HG03354 (cell line): ENCODE results near the gene KAT5.
"Not testable (repeated sequence)": the region's sequence is repeated elsewhere in the genome, so short reads cannot be mapped to it uniquely, and the experiment has no call there.

Experiments
- ATAC-seq: cut with Tn5 transposase; IDR thresholded peaks from one replicate; pipeline ENCODE4 v1.9.1; 2021; ENCODE audit warnings: mild to moderate bottlenecking; ENCODE audit not compliant: unreplicated experiment, poor library complexity, severe bottlenecking

KAT5 gene

DNA sequence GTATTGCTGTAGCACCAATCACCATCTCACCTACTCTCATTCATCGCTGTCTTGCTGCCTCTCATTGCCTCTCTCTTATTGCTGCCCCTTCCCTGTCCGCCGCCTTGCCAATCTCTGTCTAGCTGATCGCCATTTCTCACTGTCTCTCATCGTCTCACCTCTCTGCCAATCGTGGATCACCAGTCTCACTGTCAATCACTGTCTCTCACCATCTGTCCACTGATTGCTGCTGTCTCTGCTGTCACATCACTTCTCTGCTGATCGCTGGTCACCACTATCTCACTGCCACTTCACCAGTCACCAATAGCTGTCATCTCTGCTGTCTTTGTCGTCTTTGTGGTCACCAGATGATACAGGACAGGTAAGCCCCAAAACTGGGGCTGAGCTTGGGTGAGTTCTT, 29.1 kb downstream of the KAT5 start:
- ATAC-seq: no peak

DNA sequence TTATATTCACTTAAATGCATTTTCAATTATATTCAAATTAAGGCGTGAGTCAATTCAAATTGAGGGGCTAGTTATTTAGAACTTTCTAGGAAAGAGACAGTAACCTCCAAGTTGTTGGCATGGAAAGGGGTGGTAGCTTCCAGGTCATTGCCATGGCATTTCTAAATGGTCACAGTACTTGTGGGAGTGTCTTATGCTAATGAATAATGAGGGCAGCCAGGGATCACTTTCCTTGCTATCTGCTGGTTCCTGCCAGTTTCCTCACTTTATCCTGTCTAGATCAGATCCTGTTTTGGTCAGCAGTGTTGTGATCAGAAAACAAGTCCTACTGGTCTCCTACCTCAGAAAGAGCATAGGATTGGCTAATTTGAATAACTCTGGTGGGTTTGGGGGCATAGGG, 30.3 kb downstream of the KAT5 start:
- ATAC-seq: no peak

DNA sequence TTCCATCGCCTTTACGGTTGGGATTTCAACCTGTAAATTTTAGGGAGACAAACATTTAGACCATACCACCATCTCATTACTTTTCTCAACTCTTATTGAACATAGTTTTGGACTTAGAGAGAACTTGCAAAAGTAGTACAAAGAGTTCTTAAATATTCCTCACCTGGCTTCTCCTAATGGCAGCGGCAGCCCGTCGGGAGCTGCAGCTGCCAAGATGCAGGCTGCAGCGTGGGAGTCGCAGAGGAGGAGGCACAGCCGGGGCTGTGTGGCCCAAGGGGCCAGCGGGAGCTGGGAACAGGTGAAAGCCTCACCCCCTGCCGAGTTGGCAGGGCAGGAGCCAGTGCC, 31.6 kb downstream of the KAT5 start:
- ATAC-seq: no peak

DNA sequence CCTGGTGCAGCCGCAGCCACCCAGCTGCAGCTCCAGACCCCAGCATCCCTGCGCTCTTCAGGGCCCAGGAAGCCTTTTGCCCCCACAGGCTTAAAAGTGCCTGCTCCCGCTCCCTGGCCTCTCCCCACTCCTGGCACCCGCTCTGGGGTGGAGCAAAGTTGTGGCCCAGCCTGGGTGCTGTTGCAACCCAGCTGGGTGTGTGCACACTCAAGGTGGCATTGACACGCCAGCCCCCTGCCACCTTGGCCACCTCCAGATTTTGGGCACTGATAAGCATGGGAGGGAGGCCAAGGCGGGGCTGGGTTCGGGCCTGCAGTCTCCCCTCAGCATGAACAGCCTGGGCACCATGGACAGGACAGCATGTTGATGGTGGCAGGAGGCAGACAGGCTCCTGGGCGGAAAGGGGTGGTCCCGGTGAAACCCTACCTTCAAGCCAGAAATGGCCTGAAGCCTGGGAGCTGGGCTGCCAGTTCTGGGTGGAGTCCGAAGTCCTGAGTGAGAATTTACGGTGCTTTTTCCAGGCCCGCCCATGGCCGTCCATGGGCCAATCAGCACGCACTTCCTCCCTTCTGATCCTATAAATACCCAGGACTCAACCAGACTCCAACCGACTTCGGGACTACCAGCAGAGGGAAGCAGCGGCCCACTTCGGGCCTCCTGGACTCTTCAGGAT, 32.1 kb downstream of the KAT5 start:
- ATAC-seq: no peak

DNA sequence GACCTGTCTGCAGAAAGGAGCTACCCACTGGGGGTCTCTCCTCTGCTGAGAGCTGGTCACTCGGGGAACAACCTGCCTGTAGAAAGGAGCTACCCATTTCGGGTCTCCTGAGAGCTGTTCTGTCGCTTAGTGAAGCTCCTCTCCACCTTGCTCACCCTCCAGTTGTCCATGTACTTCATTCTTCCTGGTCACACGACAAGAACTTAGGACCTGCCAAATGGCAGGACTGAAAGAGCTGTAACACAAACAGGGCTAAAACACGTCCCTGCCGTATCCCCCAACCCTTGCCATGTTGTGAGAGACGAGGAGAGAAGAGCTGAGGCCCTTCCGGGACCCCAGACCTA, 32.6 kb downstream of the KAT5 start:
- no peak for ATAC-seq

DNA sequence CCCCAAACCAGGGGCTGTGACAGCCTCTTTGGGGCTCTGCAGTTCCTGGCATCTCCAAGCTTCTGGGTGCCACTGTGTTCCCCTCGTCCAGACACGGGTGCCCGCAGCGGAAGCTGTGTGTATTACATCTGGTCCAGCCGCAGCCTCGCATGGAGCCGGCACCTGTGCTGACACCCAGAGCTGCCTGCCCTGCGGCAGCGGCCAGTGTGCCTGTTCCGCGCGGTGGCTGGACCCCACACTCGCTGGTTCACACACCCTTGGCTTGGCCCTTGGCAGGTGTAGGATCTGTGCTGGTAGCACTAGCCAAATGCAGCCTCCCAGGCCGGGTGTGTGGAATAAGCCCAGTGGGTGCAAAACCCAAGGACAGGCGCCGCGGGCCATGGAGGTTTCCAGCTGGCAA, 33.0 kb downstream of the KAT5 start:
- no peak for ATAC-seq

DNA sequence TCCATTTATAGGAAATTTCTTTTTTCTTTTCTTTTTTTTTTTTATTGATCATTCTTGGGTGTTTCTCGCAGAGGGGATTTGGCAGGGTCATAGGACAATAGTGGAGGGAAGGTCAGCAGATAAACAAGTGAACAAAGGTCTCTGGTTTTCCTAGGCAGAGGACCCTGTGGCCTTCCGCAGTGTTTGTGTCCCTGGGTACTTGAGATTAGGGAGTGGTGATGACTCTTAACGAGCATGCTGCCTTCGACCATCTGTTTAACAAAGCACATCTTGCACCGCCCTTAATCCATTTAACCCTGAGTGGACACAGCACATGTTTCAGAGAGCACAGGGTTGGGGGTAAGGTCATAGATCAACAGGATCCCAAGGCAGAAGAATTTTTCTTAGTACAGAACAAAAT, 50.1 kb downstream of the KAT5 start:
- not testable (repeated sequence) for ATAC-seq

DNA sequence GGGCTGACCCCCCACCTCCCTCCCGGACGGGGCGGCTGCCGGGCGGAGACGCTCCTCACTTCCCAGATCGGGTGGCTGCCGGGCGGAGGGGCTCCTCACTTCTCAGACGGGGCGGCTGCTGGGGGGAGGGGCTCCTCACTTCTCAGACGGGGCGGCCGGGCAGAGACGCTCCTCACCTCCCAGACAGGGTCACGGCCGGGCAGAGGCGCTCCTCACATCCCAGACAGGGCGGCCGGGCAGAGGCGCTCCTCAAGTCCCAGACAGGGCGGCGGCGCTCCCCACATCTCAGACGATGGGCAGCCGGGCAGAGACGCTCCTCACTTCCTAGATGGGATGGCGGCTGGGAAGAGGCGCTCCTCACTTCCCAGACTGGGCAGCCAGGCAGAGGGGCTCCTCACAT, 50.8 kb downstream of the KAT5 start:
- ATAC-seq: not testable (repeated sequence)

DNA sequence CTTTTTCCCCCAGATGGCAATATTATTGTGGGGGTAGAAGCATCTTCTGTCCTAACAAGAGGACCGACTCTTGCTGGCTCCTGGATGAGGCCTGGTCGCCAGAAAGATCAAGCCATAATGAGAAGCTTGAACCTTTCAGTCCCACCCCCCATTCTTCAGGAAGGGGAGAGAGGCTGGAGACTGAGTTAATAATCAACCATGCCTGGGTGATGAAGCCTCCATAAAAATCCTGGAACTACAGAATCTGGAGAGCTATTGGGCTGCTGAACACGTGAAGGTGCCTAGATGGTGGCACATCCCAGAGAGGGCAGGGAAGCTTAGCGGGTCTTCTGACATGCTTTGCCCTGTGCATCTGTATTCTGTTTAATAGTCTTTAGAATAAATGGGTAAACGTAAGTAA, 52.4 kb downstream of the KAT5 start:
- ATAC-seq: no peak

DNA sequence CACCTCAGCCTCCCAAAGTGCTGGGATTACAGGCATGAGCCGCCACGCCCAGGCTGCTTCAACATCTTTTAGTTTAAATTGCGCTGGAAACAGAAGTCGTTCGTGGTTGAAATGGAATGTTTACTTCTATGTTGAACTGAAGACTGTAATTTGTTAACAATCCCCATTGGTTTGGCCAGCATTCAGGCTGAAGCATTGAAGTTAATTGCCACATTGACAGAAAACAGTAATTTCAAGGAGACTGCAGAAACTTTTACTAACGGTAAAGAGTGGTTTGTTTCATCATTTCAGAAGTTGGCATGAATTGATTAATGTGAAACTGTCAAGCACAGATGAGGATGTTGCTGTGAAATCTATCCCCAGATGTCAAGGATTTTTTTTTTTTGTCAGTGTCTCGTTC, 54.5 kb downstream of the KAT5 start:
- no peak for ATAC-seq

DNA sequence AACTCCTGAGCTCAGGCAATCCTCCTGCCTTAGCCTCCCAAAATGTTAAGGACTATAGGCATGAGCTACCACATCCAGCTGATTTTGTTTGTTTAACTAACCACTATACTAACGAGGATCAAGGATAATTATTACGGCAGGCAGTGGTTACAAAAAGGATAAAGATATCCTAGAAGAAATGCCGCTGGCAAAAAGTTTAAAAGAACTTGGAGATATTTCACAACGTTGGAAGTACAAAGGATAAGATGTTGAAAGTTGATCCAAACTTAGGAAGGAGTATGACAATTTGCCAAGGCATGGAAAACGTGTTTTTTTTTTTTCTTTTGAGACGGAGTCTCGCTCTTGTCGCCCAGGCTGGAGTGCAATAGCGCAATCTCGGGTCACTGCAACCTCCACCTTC, 55.4 kb downstream of the KAT5 start:
- ATAC-seq: no peak

DNA sequence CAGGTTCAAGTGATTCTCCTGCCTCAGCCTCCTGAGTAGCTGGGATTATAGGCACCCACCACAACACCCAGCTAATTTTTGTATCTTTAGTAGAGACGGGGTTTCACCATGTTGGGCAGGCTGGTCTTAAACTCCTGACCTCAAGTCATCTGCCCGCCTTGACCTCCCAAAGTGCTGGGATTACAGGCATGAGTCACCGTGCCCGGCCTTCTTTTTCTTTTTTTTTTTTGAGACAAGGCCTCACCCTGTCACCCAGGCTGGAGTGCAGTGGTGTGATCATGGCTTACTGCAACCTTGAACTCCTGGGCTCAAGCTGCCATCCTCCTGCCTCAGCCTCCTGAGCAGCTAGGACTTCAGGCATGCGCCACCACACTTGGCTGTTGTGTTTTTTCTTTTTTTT, 55.8 kb downstream of the KAT5 start:
- not testable (repeated sequence) for ATAC-seq
